Thoracic aorta (tissue), 2 donors: ENCODE results near the gene SLC30A1. TPM values are rescaled to one million over a fixed set of nuclear protein-coding genes. Genes with fewer than 3 reads are reported as not detected.

Source experiments
- ATAC-seq: fragments of 150-250 bp; one replicate; pipeline ENCODE4 v1.8.0; 2017; ENCODE audit warnings: low read depth; ENCODE audit not compliant: insufficient number of reproducible peaks, low FRiP score
- DNase-seq: peaks from one replicate; pipeline ENCODE4 v3.0.0-alpha.2; 2020; ENCODE audit warnings: low spot score
- H3K27ac ChIP-seq, 2 donors: fragments of 200-600 bp; sonication (generic); 1 replicate in 1 of 2; 2 replicates in 1 of 2; pipeline ENCODE4 v1.5.1; 2016; ENCODE audit warnings: mild to moderate bottlenecking in 2 of 2, moderate library complexity in 2 of 2
- H3K27me3 ChIP-seq: fragments of 200-600 bp; sonication (generic); replicated peaks from 2 replicates; pipeline ENCODE4 v1.6.0; 2016; ENCODE audit warnings: mild to moderate bottlenecking; ENCODE audit not compliant: insufficient read depth
- H3K36me3 ChIP-seq: fragments of 200-600 bp; sonication (generic); one replicate; pipeline ENCODE4 v1.5.1; 2016
- H3K4me1 ChIP-seq, 2 donors: fragments of 200-600 bp; sonication (generic); 1 replicate in 1 of 2; 2 replicates in 1 of 2; pipeline versions ENCODE4 v1.5.1 to v1.6.0; 2016; ENCODE audit warnings: low read depth in 2 of 2, mild to moderate bottlenecking in 1 of 2; ENCODE audit not compliant: control insufficient read depth in 1 of 2
- H3K4me3 ChIP-seq: fragments of 200-600 bp; sonication (generic); 2 replicates; pipeline ENCODE4 v1.5.1; 2016; ENCODE audit warnings: mild to moderate bottlenecking
- H3K9me3 ChIP-seq: fragments of 200-600 bp; sonication (generic); 2 replicates; pipeline ENCODE4 v1.5.1; 2016
- total RNA-seq, 2 donors: library from RNA; depleted of rRNA; stranded (reverse); fragments of >200 nt; gene quantifications; one replicate each; pipeline versions ENCODE4 v1.1.0 to v1.2.3, GENCODE V29; 2016
- TF ChIP-seq, protein P1 (sequence below): fragments of 200-600 bp; sonication (generic); IDR thresholded peaks from one replicate; pipeline ENCODE4 v1.5.1; 2019; ENCODE audit warnings: antibody characterized with exemption

Gene SLC30A1
- total RNA-seq, 2 donors from 2014 or later, result 8.8 to 23.9 TPM

DNA sequence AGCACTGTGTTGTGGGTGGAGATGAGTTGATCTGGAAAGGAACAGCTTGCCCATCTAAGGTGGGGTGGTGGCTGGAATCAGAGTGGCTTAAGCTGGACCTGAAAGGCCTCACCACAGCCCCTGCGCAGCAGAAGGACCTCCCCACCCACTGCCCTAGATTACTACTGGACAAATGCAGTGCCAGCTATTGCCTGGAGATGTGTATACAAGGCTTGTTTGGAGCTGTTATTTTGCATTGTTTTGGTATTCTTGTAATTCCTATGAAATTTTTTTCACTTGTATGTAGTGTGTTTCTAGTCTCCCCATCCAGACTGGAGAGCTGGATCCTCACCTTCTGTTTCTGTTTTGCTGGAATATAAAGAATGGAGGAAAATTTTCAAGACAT, 1.3 kb upstream of the SLC30A1 start:
- Histone ChIP-seq H3K27me3 (no peaks in the 10 kb centered on the region), H3K4me3 (peak overlapping the region; percentile 94), H3K9me3 (no peaks in the 10 kb centered on the region), H3K4me1 (peaks cover 23 to 55% of the 10 kb centered on the region in 2 donors), H3K27ac (peak overlapping the region; percentile 86 to 96), H3K36me3 (no peaks in the 10 kb centered on the region)
- TF ChIP-seq, protein P1, sequence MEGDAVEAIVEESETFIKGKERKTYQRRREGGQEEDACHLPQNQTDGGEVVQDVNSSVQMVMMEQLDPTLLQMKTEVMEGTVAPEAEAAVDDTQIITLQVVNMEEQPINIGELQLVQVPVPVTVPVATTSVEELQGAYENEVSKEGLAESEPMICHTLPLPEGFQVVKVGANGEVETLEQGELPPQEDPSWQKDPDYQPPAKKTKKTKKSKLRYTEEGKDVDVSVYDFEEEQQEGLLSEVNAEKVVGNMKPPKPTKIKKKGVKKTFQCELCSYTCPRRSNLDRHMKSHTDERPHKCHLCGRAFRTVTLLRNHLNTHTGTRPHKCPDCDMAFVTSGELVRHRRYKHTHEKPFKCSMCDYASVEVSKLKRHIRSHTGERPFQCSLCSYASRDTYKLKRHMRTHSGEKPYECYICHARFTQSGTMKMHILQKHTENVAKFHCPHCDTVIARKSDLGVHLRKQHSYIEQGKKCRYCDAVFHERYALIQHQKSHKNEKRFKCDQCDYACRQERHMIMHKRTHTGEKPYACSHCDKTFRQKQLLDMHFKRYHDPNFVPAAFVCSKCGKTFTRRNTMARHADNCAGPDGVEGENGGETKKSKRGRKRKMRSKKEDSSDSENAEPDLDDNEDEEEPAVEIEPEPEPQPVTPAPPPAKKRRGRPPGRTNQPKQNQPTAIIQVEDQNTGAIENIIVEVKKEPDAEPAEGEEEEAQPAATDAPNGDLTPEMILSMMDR, result no peak
- no peak for DNase-seq
- ATAC-seq, result no peak

DNA sequence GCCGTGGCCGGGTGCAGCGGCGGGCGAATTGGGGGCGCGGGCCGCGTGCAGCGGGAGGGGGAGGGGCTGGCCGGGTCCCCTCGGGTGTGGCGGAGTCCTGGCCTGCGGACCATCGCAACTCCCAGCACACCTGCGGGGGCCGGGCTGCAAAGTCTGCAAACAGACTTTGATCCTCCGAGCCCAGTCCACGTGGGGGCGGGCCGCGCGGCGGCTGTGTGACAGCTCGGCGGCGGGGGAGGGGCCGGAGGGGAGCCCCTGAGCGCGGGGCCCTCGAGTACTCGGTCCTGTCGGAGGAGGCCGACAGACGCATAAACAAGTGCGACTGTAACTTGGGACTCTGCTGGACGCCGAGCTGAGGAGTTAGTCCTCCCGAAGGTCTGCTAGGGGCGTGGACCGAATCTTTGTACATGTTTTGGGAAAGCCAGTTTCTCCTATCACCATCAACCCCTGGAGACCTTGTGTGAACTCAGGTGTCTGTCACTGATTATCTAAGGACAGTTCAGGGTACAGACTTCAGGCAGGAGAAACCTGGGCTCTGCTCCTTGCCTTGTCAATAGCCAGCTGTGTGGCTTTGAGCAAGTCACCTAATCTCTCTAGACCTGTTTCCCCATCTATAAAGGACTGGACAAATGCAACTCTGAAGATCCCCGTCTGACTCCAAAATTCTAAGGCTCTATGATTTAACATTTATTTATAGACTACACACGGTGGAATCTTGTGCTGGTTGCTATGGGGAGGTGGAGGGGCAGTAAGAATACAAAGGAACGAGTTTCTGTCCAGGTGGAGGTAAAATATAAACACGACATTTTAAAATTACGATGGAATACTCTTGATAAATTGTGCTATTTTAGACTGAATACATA, 710 bp upstream of the SLC30A1 start:
- no peaks in the 10 kb centered on the region for H3K9me3 ChIP-seq
- peak; percentile 45 for DNase-seq
- H3K4me3 ChIP-seq, result peak overlapping the region; percentile 94
- TF ChIP-seq, protein P1, result no peak
- peaks cover 28 to 62% of the 10 kb centered on the region in 2 donors for H3K4me1 ChIP-seq
- no peaks in the 10 kb centered on the region for H3K36me3 ChIP-seq
- ATAC-seq, result peak; percentile 7
- H3K27me3 ChIP-seq, result no peaks in the 10 kb centered on the region
- H3K27ac ChIP-seq, result peak overlapping the region; percentile 86 to 96

DNA sequence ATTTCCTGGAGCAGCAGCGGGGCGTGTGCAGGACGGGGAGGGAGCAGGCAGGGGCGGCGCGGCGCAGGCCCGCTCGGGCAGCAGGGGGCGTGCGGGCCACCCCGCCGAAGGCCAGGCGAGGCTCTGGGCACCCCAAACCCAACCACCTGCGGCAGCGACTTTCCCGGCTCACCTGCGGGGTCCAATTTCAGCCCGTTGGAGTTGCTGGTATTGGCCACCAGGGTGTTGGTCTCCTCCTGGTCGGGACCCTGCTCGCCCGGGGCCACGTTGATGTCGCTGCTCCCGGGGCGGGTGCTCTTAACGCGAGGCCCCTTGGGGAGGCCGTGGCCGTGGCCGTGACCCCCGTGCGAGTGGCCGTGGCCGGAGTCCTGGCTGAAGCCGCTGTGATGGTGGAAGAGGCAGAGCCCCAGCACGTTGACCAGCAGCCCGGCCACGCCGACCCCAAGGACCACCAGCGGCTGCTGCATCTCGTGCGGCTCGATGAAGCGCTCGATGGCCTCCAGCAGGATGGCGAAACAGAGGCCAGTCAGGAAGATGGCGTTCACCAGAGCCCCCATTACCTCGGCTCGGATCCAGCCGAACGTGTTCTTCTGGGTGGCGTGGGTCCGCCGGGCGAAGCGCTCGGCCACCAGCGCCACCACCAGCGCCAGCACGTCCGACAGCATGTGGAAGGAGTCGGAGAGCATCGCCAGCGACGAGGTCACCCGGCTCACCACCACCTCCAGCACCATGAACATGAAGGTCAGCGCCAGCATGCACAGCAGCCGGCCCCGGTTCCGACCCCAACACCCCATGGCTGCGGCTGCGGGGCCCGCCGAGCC, 932 bp downstream of the SLC30A1 start:
- Histone ChIP-seq H3K27me3 (no peaks in the 10 kb centered on the region), H3K4me3 (peak overlapping the region; percentile 94), H3K36me3 (no peaks in the 10 kb centered on the region), H3K4me1 (peaks cover 35 to 73% of the 10 kb centered on the region in 2 donors), H3K27ac (peak overlapping the region; percentile 85 to 96), H3K9me3 (no peaks in the 10 kb centered on the region)
- TF ChIP-seq, protein P1, result peak; percentile 82
- no peak for DNase-seq
- peak; percentile 40 for ATAC-seq

DNA sequence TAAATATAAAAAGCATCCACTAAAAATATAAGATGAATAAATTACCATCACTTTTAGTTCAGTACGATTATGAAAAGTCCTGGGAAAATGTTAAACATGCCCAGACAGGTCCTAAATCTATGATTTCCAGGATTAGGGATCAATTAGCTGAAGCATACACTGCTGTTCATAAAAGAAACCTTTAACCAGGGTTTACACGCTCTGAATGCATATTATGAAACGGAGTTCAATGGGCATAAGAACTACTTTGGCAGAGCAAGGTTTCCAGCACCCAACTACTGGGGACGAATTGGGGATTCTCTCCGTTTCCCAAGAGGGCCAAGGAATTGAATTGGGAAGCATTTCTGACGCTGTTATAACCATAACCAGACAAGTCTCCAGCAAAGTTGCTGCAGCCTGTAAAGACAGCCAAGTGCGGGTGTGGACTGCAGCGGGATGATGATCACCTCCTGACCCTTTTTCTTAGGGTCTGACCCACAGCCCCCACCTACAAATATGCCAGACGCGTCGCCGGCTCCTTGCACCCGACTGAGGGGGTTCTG, 1.6 kb downstream of the SLC30A1 start:
- Histone ChIP-seq H3K4me3 (peak overlapping the region; percentile 94), H3K36me3 (no peaks in the 10 kb centered on the region), H3K27ac (peak overlapping the region in 1 of 2 donors; percentile 96), H3K4me1 (peaks cover 36 to 69% of the 10 kb centered on the region in 2 donors), H3K9me3 (no peaks in the 10 kb centered on the region), H3K27me3 (no peaks in the 10 kb centered on the region)
- TF ChIP-seq, protein P1, result no peak
- ATAC-seq, result no peak
- DNase-seq, result no peak

DNA sequence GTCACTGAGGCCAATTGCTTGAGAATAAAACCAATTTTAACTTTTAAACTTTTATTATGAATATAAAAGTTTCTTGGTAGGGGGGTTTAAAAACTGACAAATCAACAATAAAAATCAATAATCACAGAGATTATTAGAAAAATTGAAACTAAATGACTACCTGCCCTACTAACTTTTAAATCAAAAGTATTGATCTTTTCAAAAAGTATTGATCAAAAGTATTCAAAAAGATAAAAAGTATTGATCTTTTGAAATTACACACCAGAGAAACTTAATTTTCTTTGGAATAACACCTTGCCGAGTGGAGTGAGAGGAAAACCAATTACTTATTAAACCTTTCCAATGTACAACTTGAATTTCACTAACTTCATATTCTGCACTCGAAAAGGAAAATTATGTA, 2.2 kb downstream of the SLC30A1 start:
- no peak for ATAC-seq
- TF ChIP-seq, protein P1, result no peak
- Histone ChIP-seq H3K9me3 (no peaks in the 10 kb centered on the region), H3K36me3 (no peaks in the 10 kb centered on the region), H3K4me3 (peak overlapping the region; percentile 94), H3K27me3 (no peaks in the 10 kb centered on the region), H3K4me1 (peaks cover 32 to 63% of the 10 kb centered on the region in 2 donors), H3K27ac (no peak overlapping the region)
- no peak for DNase-seq
